MV-4-11 (cell line): Measurements from ENCODE around the gene MIEF2.

Experiments used
- DNase-seq: peaks from one replicate; lab custom pipeline; 2025; lab: John Stamatoyannopoulos, UW

The MIEF2 gene

GRCh38 chr17:18235743-18236256 is 24.7 kb upstream of the MIEF2 start:
- no peak for DNase-seq

GRCh38 chr17:18236494-18236893 is 24.0 kb upstream of the MIEF2 start:
- DNase-seq: no peak

- no peak for DNase-seq
Observed at GRCh38 chr17:18237461-18237860, 23.0 kb upstream of the MIEF2 start.

GRCh38 chr17:18238299-18238698 is 22.2 kb upstream of the MIEF2 start:
- DNase-seq: no peak

GRCh38 chr17:18240449-18240848 is 20.0 kb upstream of the MIEF2 start:
- no peak for DNase-seq

- no peak for DNase-seq
Observed at GRCh38 chr17:18241229-18241871, 19.1 kb upstream of the MIEF2 start.

GRCh38 chr17:18245038-18245776 is 15.3 kb upstream of the MIEF2 start:
- no peak for DNase-seq

- DNase-seq: no peak
Observed at GRCh38 chr17:18246109-18246725, 14.2 kb upstream of the MIEF2 start.

GRCh38 chr17:18246880-18247612 is 13.4 kb upstream of the MIEF2 start:
- DNase-seq: peak; percentile 27

- DNase-seq: no peak
Observed at GRCh38 chr17:18247613-18248001, 12.9 kb upstream of the MIEF2 start.

GRCh38 chr17:18248300-18248731 is 12.1 kb upstream of the MIEF2 start:
- peak; percentile 55 for DNase-seq

- DNase-seq: no peak
Observed at GRCh38 chr17:18248811-18249210, 11.7 kb upstream of the MIEF2 start.

GRCh38 chr17:18250259-18250658 is 10.2 kb upstream of the MIEF2 start:
- DNase-seq: no peak

GRCh38 chr17:18250708-18251107 is 9.8 kb upstream of the MIEF2 start:
- DNase-seq: no peak

- DNase-seq: no peak
Observed at GRCh38 chr17:18251204-18251603, 9.3 kb upstream of the MIEF2 start.

- no peak for DNase-seq
Observed at GRCh38 chr17:18252160-18252559, 8.3 kb upstream of the MIEF2 start.

- DNase-seq: no peak
Observed at GRCh38 chr17:18253187-18253884, 7.1 kb upstream of the MIEF2 start.

- DNase-seq: no peak
Observed at GRCh38 chr17:18253947-18254821, 6.3 kb upstream of the MIEF2 start.

GRCh38 chr17:18254888-18255649 is 5.4 kb upstream of the MIEF2 start:
- no peak for DNase-seq

- DNase-seq: no peak
Observed at GRCh38 chr17:18256351-18256750, 4.1 kb upstream of the MIEF2 start.
